Measurements from ENCODE around the gene CEP78. TPM values are rescaled to one million over a fixed set of nuclear protein-coding genes. Genes with fewer than 3 reads are reported as not detected.

Gene CEP78
- total RNA-seq, 1 donor: 16.6 TPM

DNA sequence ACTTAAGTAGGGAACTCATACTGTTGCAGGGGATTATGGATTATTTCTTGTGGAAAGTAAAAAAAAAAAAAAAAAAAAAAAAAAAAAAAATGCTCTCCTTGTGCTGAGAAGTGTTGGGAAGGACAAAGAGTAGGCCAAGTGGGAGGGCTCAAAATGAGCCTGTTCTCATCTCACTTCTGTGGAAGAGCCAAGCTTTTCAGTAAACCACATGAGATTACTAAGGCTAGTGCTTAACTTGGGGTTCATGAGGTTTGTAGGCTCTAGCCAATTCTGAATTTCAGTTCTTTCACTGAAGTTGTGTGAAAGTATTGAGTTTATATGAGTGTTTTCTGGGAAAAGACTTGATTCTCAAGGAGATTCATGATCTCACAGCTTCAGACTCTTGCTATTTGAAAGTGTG, 23.0 kb upstream of the CEP78 start:
- Histone ChIP-seq H3K4me1 (ENCODE audit: insufficient read depth, low read length) (peaks cover 9% of the 10 kb centered on the region), H3K4me2 (ENCODE audit: insufficient read depth, low read length) (no peak overlapping the region), H3K9me3 (ENCODE audit: low read depth, low read length) (no peaks in the 10 kb centered on the region), H4K20me1 (ENCODE audit: insufficient read depth, low read length) (no peaks in the 10 kb centered on the region), H3K79me2 (ENCODE audit: insufficient read depth, low read length) (no peaks in the 10 kb centered on the region), H3K4me3 (ENCODE audit: insufficient read depth, low read length) (no peak overlapping the region), H3K27ac (ENCODE audit: low read depth, low read length) (no peak overlapping the region), H3K27me3 (ENCODE audit: insufficient read depth, low read length) (no peaks in the 10 kb centered on the region), H3K36me3 (ENCODE audit: insufficient read depth, low read length) (no peaks in the 10 kb centered on the region), H2AFZ (ENCODE audit: low read length) (no peak overlapping the region)
- TF ChIP-seq, protein P1, sequence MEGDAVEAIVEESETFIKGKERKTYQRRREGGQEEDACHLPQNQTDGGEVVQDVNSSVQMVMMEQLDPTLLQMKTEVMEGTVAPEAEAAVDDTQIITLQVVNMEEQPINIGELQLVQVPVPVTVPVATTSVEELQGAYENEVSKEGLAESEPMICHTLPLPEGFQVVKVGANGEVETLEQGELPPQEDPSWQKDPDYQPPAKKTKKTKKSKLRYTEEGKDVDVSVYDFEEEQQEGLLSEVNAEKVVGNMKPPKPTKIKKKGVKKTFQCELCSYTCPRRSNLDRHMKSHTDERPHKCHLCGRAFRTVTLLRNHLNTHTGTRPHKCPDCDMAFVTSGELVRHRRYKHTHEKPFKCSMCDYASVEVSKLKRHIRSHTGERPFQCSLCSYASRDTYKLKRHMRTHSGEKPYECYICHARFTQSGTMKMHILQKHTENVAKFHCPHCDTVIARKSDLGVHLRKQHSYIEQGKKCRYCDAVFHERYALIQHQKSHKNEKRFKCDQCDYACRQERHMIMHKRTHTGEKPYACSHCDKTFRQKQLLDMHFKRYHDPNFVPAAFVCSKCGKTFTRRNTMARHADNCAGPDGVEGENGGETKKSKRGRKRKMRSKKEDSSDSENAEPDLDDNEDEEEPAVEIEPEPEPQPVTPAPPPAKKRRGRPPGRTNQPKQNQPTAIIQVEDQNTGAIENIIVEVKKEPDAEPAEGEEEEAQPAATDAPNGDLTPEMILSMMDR (IDR thresholded peaks at IDR 0.05; ENCODE audit: extremely low read depth, low read depth, low read length): no peak
- DNase-seq (ENCODE audit: insufficient read length, low spot score, missing footprints): no peak

DNA sequence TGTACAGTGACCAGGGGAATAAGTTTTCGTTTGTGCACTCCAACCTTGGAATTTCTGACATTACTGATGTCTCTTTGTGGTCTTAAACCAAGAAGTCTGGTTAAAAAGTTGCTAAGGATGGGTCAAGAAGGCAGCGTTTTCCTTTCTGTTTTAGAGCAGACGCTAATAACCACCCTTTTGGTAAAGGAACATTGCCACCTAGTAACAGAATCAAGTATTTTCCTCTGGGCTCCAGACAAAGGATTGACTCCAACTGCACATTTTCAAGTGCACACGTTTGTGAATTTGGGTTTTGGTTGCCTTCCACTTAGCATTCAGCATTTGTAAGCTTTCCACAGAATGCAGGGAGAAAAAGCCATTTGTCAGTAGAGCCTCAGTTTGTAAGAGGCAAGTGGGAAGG, 22.2 kb upstream of the CEP78 start:
- H3K27me3 ChIP-seq (ENCODE audit: insufficient read depth, low read length): no peaks in the 10 kb centered on the region
- no peaks in the 10 kb centered on the region for H4K20me1 ChIP-seq (ENCODE audit: insufficient read depth, low read length)
- peak overlapping the region; percentile 22 for H3K4me2 ChIP-seq (ENCODE audit: insufficient read depth, low read length)
- H3K27ac ChIP-seq (ENCODE audit: low read depth, low read length): no peak overlapping the region
- H3K79me2 ChIP-seq (ENCODE audit: insufficient read depth, low read length): no peaks in the 10 kb centered on the region
- DNase-seq (ENCODE audit: insufficient read length, low spot score, missing footprints): no peak
- no peaks in the 10 kb centered on the region for H3K9me3 ChIP-seq (ENCODE audit: low read depth, low read length)
- peaks cover 9% of the 10 kb centered on the region for H3K4me1 ChIP-seq (ENCODE audit: insufficient read depth, low read length)
- H3K36me3 ChIP-seq (ENCODE audit: insufficient read depth, low read length): no peaks in the 10 kb centered on the region
- no peak overlapping the region for H3K4me3 ChIP-seq (ENCODE audit: insufficient read depth, low read length)
- TF ChIP-seq, protein P1 (IDR thresholded peaks at IDR 0.05; ENCODE audit: extremely low read depth, low read depth, low read length): peak; percentile 53
- H2AFZ ChIP-seq (ENCODE audit: low read length): peak overlapping the region; percentile 70

DNA sequence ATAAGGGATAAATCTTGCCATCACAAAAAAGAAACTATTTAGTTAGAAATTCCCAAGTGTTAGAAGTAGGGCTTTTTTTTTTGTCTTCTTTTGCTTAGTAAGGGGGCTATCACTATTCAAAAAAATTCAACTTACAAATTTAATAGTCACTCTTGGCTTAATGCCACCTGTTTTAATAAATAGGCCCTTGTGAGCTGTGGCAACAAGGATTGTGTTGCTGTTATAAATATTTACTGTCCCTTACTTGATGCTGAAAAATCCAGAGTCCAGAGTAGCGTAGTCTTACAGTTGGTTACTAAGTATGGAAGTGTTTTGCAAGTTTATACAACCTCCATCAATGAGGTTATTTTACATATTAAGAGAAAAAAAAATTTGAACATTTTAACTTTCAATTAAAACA, 21.4 kb upstream of the CEP78 start:
- H3K4me3 ChIP-seq (ENCODE audit: insufficient read depth, low read length): no peak overlapping the region

DNA sequence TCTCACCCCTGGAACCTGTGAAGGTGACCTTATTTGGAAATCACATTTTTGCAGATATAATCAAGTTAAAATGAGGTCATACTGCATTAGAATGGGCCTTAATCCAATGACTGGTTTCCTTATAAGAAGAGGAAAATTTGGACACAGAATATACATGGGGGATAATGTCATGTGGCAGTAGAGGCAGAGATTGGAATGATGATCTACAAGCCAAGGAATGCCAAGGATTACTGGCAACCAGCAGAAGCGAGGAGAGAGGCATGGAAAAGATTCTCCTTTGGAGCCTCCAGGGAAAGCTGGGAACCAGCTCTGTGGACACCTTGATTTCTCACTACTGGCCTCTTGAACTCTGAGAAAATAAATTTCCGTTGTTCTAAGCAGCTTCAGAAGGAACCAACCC, 20.2 kb upstream of the CEP78 start:
- no peak overlapping the region for H3K27ac ChIP-seq (ENCODE audit: low read depth, low read length)
- peak overlapping the region; percentile 17 for H2AFZ ChIP-seq (ENCODE audit: low read length)
- no peaks in the 10 kb centered on the region for H4K20me1 ChIP-seq (ENCODE audit: insufficient read depth, low read length)
- no peak for DNase-seq (ENCODE audit: insufficient read length, low spot score, missing footprints)
- TF ChIP-seq, protein P1 (IDR thresholded peaks at IDR 0.05; ENCODE audit: extremely low read depth, low read depth, low read length): no peak
- H3K27me3 ChIP-seq (ENCODE audit: insufficient read depth, low read length): no peaks in the 10 kb centered on the region
- H3K4me3 ChIP-seq (ENCODE audit: insufficient read depth, low read length): no peak overlapping the region
- H3K4me2 ChIP-seq (ENCODE audit: insufficient read depth, low read length): no peak overlapping the region
- no peaks in the 10 kb centered on the region for H3K79me2 ChIP-seq (ENCODE audit: insufficient read depth, low read length)
- H3K36me3 ChIP-seq (ENCODE audit: insufficient read depth, low read length): no peaks in the 10 kb centered on the region
- H3K9me3 ChIP-seq (ENCODE audit: low read depth, low read length): no peaks in the 10 kb centered on the region
- H3K4me1 ChIP-seq (ENCODE audit: insufficient read depth, low read length): peaks cover 9% of the 10 kb centered on the region

More for the DNA sequence above, 21.4 kb upstream of the CEP78 start:
- H3K27me3 ChIP-seq (ENCODE audit: insufficient read depth, low read length): no peaks in the 10 kb centered on the region
- peaks cover 9% of the 10 kb centered on the region for H3K4me1 ChIP-seq (ENCODE audit: insufficient read depth, low read length)
- TF ChIP-seq, protein P1 (IDR thresholded peaks at IDR 0.05; ENCODE audit: extremely low read depth, low read depth, low read length): no peak
- H3K4me2 ChIP-seq (ENCODE audit: insufficient read depth, low read length): no peak overlapping the region
- H3K9me3 ChIP-seq (ENCODE audit: low read depth, low read length): no peaks in the 10 kb centered on the region
- H3K27ac ChIP-seq (ENCODE audit: low read depth, low read length): no peak overlapping the region
- H2AFZ ChIP-seq (ENCODE audit: low read length): no peak overlapping the region
- H3K79me2 ChIP-seq (ENCODE audit: insufficient read depth, low read length): no peaks in the 10 kb centered on the region
- no peaks in the 10 kb centered on the region for H4K20me1 ChIP-seq (ENCODE audit: insufficient read depth, low read length)
- H3K36me3 ChIP-seq (ENCODE audit: insufficient read depth, low read length): no peaks in the 10 kb centered on the region
- no peak for DNase-seq (ENCODE audit: insufficient read length, low spot score, missing footprints)

Measured in osteoblast (primary cell).